ENCODE results near the gene GDF10.

Gene GDF10

DNA sequence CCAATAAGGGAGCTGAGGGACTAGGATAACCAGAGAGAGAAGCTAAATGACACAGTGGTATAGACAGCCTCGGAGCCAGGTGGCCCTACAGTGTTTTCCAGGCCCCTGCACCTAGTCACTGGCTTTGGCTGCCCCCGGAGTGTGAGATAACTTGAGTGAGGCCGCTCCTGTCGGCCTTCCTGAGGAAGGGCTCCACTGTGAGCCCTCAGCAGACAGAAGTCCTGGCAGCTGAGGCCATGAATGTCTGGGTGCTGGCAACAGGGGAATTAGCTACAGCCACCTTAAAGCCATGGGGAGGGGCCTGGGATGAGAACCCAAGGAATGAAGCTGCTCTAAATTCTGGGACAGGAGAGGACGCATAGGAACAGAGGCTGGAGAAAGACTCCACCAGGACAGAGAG, 4.6 kb upstream of the GDF10 start:
- TF ChIP-seq, protein P1, sequence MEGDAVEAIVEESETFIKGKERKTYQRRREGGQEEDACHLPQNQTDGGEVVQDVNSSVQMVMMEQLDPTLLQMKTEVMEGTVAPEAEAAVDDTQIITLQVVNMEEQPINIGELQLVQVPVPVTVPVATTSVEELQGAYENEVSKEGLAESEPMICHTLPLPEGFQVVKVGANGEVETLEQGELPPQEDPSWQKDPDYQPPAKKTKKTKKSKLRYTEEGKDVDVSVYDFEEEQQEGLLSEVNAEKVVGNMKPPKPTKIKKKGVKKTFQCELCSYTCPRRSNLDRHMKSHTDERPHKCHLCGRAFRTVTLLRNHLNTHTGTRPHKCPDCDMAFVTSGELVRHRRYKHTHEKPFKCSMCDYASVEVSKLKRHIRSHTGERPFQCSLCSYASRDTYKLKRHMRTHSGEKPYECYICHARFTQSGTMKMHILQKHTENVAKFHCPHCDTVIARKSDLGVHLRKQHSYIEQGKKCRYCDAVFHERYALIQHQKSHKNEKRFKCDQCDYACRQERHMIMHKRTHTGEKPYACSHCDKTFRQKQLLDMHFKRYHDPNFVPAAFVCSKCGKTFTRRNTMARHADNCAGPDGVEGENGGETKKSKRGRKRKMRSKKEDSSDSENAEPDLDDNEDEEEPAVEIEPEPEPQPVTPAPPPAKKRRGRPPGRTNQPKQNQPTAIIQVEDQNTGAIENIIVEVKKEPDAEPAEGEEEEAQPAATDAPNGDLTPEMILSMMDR (IDR thresholded peaks at IDR 0.05; ENCODE audit: low read depth, low read length): no peak
- no peak overlapping the region for H3K4me3 ChIP-seq (ENCODE audit: low read depth, low read length)

DNA sequence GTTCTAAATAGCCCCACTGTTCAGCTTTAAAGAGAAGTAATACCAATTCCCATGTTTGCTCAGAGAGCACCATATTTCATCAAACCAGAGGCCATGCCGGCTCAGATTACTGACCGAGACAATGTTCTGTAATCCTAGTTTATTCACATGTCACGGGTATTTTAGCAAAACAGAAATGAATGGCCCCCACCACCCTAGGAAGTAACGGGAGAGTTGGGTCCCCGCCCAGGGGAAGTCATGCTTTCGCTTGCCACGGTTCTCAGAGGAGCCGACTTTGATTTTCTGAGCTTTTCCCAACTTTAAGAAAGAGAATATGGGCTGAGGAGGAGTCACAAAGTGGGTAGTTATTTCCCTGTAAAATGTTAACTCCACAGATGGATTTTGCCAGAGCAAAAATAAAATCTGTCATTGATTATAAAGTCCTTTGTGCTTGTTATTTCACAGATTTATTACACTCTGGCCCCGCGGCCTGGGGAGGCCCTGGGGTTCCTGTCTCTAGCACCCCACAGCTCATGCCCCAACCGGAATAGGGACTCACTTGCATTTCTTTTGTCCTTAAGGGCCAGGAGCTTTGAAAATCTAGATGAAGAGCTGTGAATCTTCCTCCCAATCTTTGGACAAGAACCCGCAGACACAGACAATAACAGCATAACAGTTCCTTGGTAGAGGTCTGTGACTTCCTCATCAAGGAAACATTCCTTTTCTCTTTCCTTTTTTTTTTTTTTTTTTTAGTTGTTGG, 3.7 kb upstream of the GDF10 start:
- TF ChIP-seq, protein P1 (IDR thresholded peaks at IDR 0.05; ENCODE audit: low read depth, low read length): no peak
- no peak overlapping the region for H3K4me3 ChIP-seq (ENCODE audit: low read depth, low read length)

DNA sequence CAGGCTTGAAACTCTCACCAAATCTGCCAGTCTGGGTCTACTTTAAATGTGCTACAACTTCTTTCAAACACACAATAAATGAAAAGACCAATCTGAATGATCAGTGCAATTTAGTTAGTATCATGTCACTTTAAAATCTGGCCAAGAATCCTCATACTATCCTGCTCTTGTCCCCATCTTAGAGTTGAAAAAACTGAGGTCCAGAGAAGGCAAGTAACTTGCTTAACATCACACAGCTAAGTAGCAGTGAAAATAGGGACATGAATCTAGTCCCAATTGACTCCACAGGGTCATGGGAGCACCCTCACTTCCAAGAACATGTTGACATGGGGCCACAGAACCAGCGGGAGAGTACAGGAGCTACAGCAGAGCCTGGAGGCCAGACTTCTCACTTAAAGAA, 3.1 kb upstream of the GDF10 start:
- TF ChIP-seq, protein P1 (IDR thresholded peaks at IDR 0.05; ENCODE audit: low read depth, low read length): no peak
- H3K4me3 ChIP-seq (ENCODE audit: low read depth, low read length): no peak overlapping the region

DNA sequence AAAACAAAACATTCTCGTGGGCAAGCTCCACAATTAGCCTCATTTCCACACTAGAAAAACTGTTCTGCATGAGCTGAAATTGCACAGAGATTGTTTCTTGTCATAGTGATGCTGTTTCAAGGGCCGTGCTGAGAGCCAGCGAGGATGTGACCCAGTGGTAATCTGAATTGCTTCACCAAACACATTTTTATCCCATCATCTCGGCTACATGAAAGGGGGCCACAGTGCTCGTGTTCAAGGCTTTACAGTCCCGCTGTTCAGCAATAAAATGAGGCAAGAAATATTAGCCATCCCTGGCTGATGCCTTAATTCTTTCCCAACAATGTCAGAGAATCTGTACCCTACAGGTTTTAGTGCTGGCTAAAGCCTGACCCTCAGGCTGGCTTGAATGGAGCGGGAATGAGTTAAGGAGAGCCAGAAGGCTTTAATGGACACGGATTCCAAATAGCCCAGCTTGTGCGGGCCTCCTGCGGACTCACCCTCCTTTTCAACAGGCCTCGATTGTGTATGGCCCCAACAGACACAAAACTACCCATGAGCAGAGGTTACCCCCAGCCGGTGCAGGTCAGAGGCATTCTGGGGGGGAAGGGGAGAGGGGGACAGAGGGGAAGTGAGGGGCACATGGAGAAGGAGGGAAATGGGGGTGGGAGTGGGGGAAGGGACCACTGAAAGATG, 2.0 kb upstream of the GDF10 start:
- TF ChIP-seq, protein P1 (IDR thresholded peaks at IDR 0.05; ENCODE audit: low read depth, low read length): no peak
- no peak overlapping the region for H3K4me3 ChIP-seq (ENCODE audit: low read depth, low read length)

GRCh38 chr10:47298715-47299114, 1.3 kb upstream of the GDF10 start:
- TF ChIP-seq, protein P1 (IDR thresholded peaks at IDR 0.05; ENCODE audit: low read depth, low read length): no peak
- H3K4me3 ChIP-seq (ENCODE audit: low read depth, low read length): no peak overlapping the region

DNA sequence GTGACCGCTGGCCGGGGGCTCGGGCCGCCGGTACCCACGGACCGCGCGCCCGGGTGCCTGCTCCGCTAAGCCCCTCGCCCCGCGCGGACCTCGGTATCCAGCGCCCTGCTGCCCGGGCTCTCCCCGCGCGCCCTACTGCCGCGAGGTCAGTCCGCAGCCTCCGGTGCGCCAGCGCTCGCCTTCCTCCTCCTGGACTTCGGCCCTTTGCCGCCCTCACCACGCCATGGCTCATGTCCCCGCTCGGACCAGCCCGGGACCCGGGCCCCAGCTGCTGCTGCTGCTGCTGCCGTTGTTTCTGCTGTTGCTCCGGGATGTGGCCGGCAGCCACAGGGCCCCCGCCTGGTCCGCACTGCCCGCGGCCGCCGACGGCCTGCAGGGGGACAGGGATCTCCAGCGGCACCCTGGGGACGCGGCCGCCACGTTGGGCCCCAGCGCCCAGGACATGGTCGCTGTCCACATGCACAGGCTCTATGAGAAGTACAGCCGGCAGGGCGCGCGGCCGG, 483 bp downstream of the GDF10 start:
- no peak overlapping the region for H3K4me3 ChIP-seq (ENCODE audit: low read depth, low read length)

More for the DNA sequence above, 483 bp downstream of the GDF10 start:
- TF ChIP-seq, protein P1 (IDR thresholded peaks at IDR 0.05; ENCODE audit: low read depth, low read length): no peak

Data from WI38 (cell line).